Measurements from ENCODE around the gene PPP1R13B.
"Not testable (repeated sequence)": the region's sequence is repeated elsewhere in the genome, so short reads cannot be mapped to it uniquely, and the experiment has no call there.

PPP1R13B gene

DNA sequence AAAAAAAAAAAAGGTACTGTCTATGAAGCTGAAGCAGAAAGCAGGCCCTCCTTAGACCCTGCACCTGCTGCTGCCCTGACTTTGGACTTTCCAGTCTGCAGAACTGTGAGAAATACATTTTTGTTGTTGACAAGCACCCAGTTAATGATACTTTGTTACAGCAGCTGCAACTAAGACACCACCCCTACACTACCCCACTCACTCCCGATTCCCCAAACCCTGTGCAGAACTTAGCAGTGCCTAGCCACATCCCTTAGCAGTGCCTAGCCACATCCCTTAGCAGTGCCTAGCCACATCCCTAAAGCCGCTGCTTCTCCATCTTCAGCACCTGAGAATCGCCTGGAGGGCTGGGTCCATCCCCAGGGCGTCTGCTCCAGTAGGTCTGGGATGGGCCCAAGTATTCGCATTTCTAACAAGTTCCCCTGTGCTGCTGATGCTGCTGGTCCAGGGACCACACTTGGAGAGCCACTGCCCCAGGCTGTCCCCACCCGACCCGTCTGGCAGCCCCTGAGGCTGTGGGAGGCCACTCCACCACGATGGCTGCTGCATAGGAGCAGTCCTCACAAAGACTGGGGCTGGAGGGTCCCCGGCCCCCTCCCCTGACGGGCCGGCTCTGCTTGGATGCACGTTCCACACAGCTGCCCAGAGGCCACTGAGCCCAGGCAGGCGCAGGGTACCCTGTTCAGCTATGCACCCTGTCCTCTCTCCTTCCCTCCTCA, 10.8 kb upstream of the PPP1R13B start:
- DNase-seq, result no peak

GRCh38 chr14:103857256-103857655, 9.9 kb upstream of the PPP1R13B start:
- no peak for DNase-seq

- no peak for DNase-seq
Observed at GRCh38 chr14:103856607-103857006, 9.2 kb upstream of the PPP1R13B start.

DNA sequence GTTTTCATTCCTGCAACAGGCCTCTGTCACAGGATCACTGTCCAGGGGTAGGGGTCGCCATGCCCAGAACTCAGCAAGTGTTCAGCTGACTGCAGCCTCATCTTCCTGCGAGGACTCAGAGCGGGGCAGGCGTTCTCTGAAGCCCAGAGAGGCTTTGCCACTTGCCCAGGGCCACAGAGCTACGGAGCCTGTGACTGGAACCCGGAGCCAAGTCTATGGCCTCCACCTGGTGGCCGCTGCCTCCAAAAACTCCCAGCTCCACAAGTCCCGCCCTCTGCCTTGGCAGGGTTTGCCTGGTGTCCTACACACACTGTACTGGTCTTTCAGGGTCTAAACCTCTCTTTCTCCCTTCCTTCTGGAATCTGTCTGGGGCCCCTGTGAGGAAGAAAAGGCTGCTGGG, 8.7 kb upstream of the PPP1R13B start:
- no peak for DNase-seq

GRCh38 chr14:103855734-103856095, 8.3 kb upstream of the PPP1R13B start:
- DNase-seq, result no peak

DNA sequence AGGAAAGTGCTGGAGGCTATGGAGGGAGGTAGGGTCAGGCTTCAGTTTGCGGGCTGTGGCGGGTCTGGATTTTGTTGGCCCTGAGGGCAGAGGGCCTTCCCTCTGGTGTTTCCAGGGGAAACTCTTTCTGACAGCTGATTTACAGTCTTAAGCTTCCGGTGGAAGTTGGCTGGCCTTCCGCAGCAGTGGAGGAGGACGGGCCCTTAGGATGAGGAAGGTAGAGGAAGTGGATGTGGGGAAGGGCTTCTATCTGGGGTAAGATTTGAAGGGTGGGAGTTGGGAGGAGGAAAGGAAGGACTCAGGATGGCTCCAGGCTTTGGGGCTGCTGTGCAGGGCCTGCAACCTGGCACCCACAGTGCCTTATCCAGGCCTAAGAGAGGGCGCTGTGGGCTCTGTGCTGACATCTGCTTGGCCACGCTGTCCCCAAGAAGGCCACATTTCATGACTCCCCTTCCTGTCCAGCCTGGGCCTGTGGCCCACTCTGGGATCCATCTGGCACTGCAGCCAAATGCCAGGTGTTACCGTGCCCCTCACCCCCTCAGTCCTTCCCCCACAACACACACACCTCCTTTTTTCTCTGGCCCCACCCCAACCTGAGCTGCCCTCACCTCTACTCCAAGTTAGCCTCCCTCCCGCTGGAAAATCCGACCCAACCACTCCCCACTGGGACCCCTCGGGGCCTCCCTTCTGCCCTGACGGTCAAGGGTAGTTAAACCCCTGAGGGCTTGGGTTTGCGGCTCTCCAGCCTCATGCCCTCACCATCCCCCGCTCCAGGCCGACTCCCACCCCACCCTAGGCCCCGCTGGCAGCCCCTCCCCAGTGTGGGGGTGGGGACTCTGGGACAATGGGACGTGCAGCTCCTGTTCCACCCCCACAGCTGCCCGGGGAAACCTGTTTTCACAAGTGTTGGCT, 7.7 kb upstream of the PPP1R13B start:
- DNase-seq, result no peak

DNA sequence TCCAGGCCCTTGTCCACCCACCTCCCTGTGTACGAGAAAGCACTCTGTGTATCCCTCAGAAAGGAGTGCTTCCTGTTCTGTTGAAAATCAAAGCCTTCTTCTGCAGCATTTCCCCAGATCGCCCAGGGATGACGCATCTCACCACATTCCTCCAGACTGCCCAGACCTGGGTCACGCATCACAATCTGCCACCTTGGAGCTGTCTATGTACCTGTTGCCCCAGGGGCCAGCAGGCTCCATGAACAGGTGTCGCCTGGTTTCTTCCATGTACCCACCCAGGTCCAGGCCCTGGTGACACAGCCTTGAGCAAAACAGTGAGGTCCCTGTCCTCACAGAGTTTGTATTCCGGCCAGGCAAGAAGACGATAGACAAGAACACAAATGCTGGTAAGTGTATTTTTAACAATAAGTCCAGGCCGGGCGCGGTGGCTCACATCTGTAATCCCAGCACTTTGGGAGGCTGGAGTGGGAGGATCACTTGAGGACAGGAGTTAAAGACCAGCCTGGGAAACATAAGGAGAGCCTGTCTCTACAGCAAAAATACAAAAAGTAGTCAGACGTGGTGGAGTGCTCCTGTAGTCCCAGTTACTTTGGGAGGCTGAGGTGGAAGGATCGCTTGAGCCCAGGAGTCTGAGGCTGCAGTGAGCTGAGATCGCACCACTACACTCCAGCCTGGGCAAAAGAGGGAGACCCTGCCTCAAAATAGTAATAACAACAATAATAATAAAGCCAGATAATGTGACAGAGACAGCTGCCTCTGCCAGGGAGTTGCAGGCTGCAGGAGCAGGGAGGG, 6.8 kb upstream of the PPP1R13B start:
- DNase-seq, result no peak

GRCh38 chr14:103849151-103849886, 1.9 kb upstream of the PPP1R13B start:
- no peak for DNase-seq

DNA sequence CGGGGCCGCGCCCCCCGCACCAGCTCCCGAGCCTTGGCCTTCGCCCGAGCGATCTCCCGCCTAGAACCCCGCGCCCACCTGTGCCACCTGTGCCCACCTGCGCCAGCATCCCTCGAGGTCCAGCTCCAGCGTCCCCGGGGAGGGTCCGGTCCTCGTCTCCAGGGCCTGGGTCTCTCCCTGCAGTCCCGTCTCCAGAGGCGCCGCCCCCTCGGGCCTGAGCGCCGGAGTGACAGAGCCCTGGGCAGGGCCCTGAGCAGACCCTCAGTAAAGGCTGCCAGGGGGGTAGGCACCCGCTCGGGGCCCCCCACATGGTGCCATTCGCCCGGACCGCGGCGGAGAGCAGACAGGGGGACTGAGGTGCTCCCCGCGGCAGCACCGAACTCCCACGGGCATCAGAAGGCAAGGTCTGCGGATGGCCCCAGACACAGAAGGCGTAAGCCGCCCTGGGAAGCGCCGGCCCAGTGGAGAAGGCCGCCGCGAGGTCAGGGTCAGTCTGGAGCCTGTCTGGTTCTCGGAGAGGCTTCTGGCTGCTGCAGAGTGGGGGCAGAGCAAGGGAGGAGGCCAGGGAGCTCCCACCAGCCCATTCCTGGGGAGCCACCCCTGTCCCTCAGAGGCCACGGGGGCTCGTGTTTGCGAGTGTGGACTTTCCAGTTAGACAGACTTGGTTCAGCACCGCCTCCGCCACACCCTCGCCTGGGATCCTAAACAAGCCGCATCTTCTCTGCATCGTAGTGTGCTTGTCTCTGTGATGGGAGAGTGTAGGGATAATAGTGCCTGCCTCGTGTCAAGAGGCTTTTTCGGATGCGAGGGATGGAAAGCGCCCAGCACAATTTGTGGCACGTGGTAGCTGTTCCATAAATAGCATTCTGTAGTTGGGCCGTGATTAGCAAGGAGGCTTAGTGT, 1.1 kb upstream of the PPP1R13B start:
- no peak for DNase-seq

GRCh38 chr14:103846543-103847450, 578 bp downstream of the PPP1R13B start:
- no peak for DNase-seq

DNA sequence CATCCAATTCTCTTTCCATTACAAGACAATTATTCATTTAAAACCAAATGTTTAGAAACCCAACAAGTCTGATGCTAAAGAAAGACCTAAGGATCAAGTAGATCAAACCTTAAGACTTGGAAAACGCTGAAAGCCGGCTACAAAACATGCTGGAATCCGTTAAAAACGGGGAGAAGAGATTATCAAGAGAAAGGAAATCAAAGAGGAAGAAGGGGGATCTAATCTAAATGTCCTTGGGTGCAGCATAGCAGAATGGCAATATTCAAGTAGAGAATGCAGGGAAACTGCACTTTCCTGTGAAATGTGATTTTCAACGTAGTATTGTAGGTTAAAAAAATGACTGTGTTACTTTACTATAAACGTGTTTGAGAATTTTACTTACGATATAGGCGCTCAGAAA, 1.3 kb downstream of the PPP1R13B start:
- no peak for DNase-seq

DNA sequence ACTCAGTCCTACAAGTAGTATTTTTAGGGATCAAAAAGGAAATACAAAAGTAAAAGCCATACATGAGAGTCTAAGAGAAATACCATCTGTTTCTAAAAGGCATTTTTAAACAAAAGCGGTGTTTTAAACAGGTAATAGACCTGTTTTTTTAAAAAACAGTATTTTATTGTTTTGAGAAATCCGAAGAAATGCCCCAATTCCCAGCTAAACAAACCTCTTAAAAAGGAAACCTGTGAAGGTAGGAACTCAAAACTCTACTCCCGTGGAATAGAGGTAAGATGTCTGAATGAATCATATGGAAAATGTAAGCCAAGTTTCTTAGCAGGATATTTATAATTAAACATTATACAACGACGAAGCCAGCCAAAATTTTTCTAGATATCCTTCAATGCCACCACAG, 2.0 kb downstream of the PPP1R13B start:
- no peak for DNase-seq

- DNase-seq, result not testable (repeated sequence)
Observed at GRCh38 chr14:103841265-103841664, 6.1 kb downstream of the PPP1R13B start.

DNA sequence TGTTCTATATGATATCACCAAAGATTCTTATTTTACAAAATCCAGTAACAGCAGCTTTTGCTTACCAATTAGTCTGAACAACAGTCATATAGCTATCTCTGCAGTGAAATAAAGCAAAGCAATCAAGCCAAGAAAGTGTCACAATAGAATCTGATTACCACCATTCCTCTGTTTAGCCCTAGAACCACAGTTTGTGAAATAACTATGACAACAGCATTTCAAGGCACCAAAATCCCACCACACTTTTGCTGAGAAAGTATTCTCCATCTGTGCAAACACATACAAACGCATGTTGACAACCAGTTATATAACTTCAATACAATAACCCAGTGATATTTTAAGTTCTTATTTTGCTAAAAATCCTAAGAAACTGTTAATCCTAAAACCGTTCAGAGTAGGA, 7.4 kb downstream of the PPP1R13B start:
- DNase-seq, result no peak

DNA sequence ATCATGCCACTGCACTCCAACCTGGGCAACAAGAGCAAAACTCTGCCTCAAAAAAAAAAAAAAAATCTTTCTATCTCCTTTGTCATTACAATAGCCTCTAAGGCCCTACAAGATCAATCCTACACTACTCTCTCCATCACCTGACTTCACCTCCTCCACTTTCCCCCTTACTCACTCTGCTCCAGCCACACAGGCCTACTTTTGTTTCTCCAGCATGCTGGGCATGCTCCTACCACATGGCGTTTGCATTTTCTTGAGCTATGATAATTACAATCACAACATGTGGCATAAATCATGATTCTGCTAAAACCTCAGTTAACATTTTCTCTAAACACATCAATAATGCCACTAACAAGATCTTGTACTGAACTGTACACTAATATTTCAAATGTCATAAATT, 7.8 kb downstream of the PPP1R13B start:
- no peak for DNase-seq

DNA sequence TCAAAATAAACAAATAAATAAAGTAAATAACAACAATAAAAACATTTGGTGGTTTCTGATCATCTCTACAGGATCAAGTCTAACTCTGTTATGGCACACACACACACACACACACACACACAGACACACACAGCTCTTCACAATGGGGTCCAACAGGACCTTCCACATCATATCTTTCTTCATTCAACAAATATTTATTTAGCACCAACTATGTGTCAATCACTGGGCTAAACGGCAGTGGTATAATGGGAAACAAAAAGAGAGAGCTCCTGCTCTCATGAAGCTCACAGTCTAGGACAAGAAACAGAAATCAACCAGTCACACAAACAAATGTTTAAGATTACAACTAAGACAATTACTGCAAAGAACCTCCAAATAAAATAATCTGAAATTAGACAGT, 9.3 kb downstream of the PPP1R13B start:
- no peak for DNase-seq

DNA sequence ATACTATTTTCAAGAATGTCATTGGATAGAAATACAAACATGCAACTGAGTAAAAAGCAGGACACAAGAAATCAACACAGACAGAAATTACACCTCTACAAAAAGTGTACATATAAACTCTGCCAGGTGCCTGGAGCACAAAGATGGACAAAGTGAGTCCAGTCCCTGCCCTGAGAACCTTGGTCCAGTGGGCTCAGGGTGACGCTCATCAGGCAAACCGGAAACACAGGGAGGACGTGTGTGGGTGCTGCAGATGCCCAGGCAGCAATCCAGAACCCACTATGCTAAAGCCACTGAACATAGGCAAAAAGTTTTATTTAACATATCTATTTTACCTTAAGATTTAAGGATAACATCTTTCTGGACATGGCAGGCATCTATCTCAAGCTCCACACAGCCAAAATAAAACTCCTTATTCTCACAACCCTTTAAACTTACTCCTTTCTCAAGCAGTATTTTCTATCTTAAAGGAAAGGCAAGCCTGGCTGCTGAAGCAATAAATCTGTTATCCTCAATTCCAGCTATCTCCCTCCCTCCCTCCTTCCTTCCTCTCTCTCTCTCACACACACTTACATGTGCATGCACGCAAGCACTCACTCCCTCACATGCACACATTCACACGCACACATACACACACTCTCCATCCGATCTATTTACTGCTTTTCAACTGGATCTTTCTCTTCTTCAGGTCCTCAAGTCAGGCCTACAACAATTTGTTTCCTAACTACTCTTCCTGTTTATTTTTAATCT, 10.2 kb downstream of the PPP1R13B start:
- no peak for DNase-seq

DNA sequence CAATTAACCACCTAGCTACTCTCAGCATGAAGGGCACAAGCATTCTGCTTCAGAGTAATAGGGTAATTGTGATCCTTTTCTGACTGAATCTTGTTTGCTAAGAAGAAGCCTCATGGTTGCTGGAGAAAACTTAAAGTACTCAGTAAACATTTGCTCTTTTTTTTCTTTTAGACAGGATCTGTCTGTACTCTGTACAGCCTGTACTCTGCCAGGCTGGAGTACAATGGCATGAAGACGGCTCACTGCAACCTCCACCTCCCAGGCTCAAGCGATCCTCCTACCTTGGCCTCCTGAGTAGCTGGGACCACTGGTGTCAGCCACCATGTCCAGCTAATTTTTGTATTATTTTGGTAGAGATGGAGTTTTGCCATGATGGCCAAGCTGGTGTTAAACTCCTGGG, 12.4 kb downstream of the PPP1R13B start:
- DNase-seq, result no peak

- no peak for DNase-seq
Observed at GRCh38 chr14:103833711-103834110, 13.7 kb downstream of the PPP1R13B start.

GRCh38 chr14:103832046-103832445, 15.3 kb downstream of the PPP1R13B start:
- DNase-seq, result no peak

Data from effector CD4-positive, alpha-beta T cell (primary cell).